CD14-positive monocyte (primary cell): Measurements from ENCODE around the gene OR51F2. TPM values are rescaled to one million over a fixed set of nuclear protein-coding genes. Genes with fewer than 3 reads are reported as not detected.

Source experiments
- DNase-seq, 3 donors: peaks; one replicate each; pipeline ENCODE4 v3.0.0-alpha.2; 2011 to 2022
- H2AFZ ChIP-seq: 2 replicates; pipeline ENCODE4 v1.6.0; 2012; ENCODE audit warnings: mild to moderate bottlenecking, low read depth, low read length, inconsistent platforms; ENCODE audit not compliant: insufficient read depth, poor library complexity, severe bottlenecking
- H3K27ac ChIP-seq, 2 donors: 1 replicate in 1 of 2; 2 replicates in 1 of 2; pipeline ENCODE4 v1.5.1; 2012 to 2013; ENCODE audit warnings: low read length in 2 of 2, control low read depth in 1 of 2, inconsistent platforms in 1 of 2, low read depth in 1 of 2, mild to moderate bottlenecking in 1 of 2
- H3K27me3 ChIP-seq, 2 donors: one replicate each; pipeline versions ENCODE4 v1.6.0 to v1.6.1; 2011 to 2013; ENCODE audit warnings: low read length in 2 of 2; ENCODE audit not compliant: control insufficient read depth in 2 of 2, insufficient read depth in 2 of 2
- H3K36me3 ChIP-seq, 2 donors: replicated peaks in 1 of 2; 1 replicate in 1 of 2; 2 replicates in 1 of 2; pipeline versions ENCODE4 v1.5.1 to v1.6.1; 2012 to 2013; ENCODE audit warnings: low read length in 2 of 2, control low read depth in 1 of 2, inconsistent platforms in 1 of 2, mild to moderate bottlenecking in 1 of 2; ENCODE audit not compliant: insufficient read depth in 2 of 2, control insufficient read depth in 1 of 2
- H3K4me1 ChIP-seq, 2 donors: 1 replicate in 1 of 2; 2 replicates in 1 of 2; pipeline versions ENCODE4 v1.5.1 to v1.6.1; 2012 to 2013; ENCODE audit warnings: low read length in 2 of 2, control low read depth in 1 of 2, inconsistent platforms in 1 of 2, mild to moderate bottlenecking in 1 of 2, moderate library complexity in 1 of 2; ENCODE audit not compliant: insufficient read depth in 2 of 2, control insufficient read depth in 1 of 2
- H3K4me2 ChIP-seq: replicated peaks from 2 replicates; pipeline ENCODE3; 2012; ENCODE audit warnings: low read length, moderate library complexity, mild to moderate bottlenecking; ENCODE audit not compliant: poor library complexity, severe bottlenecking; ENCODE audit errors: extremely low read depth
- H3K4me3 ChIP-seq, 3 experiments: fragments of 200-600 bp in 1 of 3; sonication (generic) in 1 of 3; replicated peaks in 1 of 3; 1 replicate in 2 of 3; 2 replicates in 1 of 3; pipeline ENCODE4 v1.5.1; 2011 to 2013; ENCODE audit warnings: low read length in 3 of 3, mild to moderate bottlenecking in 3 of 3, control low read depth in 2 of 3, low read depth in 2 of 3, inconsistent platforms in 1 of 3, moderate library complexity in 1 of 3
- H3K79me2 ChIP-seq: 2 replicates; pipeline ENCODE4 v1.6.0; 2012; ENCODE audit warnings: mild to moderate bottlenecking, control low read depth, inconsistent platforms, low read length, moderate library complexity; ENCODE audit not compliant: insufficient read depth
- H3K9ac ChIP-seq: 2 replicates; pipeline ENCODE4 v1.6.0; 2017; ENCODE audit warnings: low read length, mild to moderate bottlenecking; ENCODE audit not compliant: insufficient read depth, poor library complexity, severe bottlenecking
- H3K9me3 ChIP-seq, 2 donors: replicated peaks in 1 of 2; 1 replicate in 1 of 2; 2 replicates in 1 of 2; pipeline versions ENCODE4 v1.5.1 to v1.6.1; 2012 to 2013; ENCODE audit warnings: low read length in 2 of 2, control low read depth in 1 of 2; ENCODE audit not compliant: control insufficient read depth in 1 of 2, insufficient read depth in 1 of 2
- H4K20me1 ChIP-seq: 2 replicates; pipeline ENCODE4 v1.6.0; 2012; ENCODE audit warnings: mild to moderate bottlenecking, low read length, control low read depth, moderate library complexity; ENCODE audit not compliant: insufficient read depth
- H3K27ac Mint-ChIP-seq, 7 donors: one replicate each; pipeline ENCODE4 v1.8.0; 2020; ENCODE audit warnings: mild to moderate bottlenecking in 7 of 7, mixed read lengths in 7 of 7, moderate library complexity in 6 of 7, inconsistent platforms in 2 of 7
- H3K27me3 Mint-ChIP-seq, 3 donors: one replicate each; pipeline ENCODE4 v1.8.0; 2021 to 2022; ENCODE audit warnings: low read depth in 3 of 3, mild to moderate bottlenecking in 3 of 3, mixed read lengths in 3 of 3, moderate library complexity in 3 of 3, inconsistent platforms in 1 of 3
- H3K36me3 Mint-ChIP-seq, 2 donors: one replicate each; pipeline ENCODE4 v1.8.0; 2020; ENCODE audit warnings: mixed read lengths in 2 of 2, inconsistent platforms in 1 of 2, mild to moderate bottlenecking in 1 of 2
- H3K4me1 Mint-ChIP-seq: one replicate; pipeline ENCODE4 v1.8.0; 2020; ENCODE audit warnings: mild to moderate bottlenecking, mixed read lengths
- H3K4me3 Mint-ChIP-seq, 2 donors: one replicate each; pipeline ENCODE4 v1.8.0; 2020; ENCODE audit warnings: mild to moderate bottlenecking in 2 of 2, mixed read lengths in 2 of 2, moderate library complexity in 1 of 2
- H3K9me3 Mint-ChIP-seq, 7 donors: one replicate each; pipeline ENCODE4 v1.8.0; 2020 to 2022; ENCODE audit warnings: mixed read lengths in 7 of 7, mild to moderate bottlenecking in 6 of 7, moderate library complexity in 6 of 7, inconsistent platforms in 2 of 7
- WGBS: methylation state at CpG from one replicate; pipeline ENCODE4 v1.1.5; 2013; ENCODE audit warnings: missing lambda C conversion rate; ENCODE audit not compliant: insufficient coverage; 5-methylcytosine and 5-hydroxymethylcytosine counted together
- intact Hi-C, 2 donors: fragments of 100-400 bp; cut with micrococcal nuclease; formaldehyde crosslinking; loops; one replicate each; pipeline versions ENCODE4 v1.15.0 to v1.15.1; 2023
- polyA plus RNA-seq, 3 donors: library from polyadenylated mRNA; depleted of rRNA in 1 of 3; unstranded in 2 of 3; stranded (reverse) in 1 of 3; fragments of 300-500 nt in 2 of 3; fragments of >200 nt in 1 of 3; fragmentation: Illumina TruSeq in 2 of 3; gene quantifications; 1 replicate in 2 of 3; 2 replicates in 1 of 3; pipeline ENCODE4 v1.2.3, GENCODE V29; 2012 to 2021
- TF ChIP-seq, protein P1 (sequence below): fragments of 200-600 bp; IDR thresholded peaks from one replicate; pipeline ENCODE4 v1.8.0; 2022; ENCODE audit warnings: antibody characterized with exemption, mild to moderate bottlenecking

OR51F2 gene
- polyA plus RNA-seq, 3 donors: not detected

DNA sequence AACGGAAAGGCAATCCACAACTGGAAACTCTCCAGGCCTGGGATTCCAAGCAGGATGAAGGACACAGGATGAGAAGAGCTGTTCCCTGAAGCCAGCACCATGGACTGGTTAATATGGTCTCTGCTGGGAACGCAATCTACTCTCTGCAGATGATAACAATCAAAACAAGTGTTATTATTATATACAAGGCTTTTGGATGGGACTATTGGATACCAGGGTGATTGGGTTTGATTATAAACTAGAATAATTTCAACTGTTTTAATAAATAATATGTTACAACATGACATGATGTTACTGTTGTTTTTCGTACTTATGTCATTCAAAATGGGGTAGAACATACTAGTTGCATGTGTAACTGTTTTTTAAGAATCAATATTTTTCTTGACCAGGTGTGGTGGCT lies 16.8 kb upstream of the OR51F2 start, which contains the start of gene OR52R1:
OR52R1 (minus strand) TSS at position 101 of the 400 bp plus-strand sequence; CDS start at position 101, 0 bp downstream.
- no peak within 1 kb of the TSS for H3K4me3 ChIP-seq
- intact Hi-C loops: no loop called here
- H3K27ac Mint-ChIP-seq: peak within 1 kb of the TSS in 1 of 7 donors; percentile 19
- no peak for DNase-seq
- no peaks in the 10 kb centered on the region for H3K36me3 Mint-ChIP-seq
- H3K79me2 ChIP-seq: no peaks in the 10 kb centered on the region
- H3K27me3 ChIP-seq: no peaks in the 10 kb centered on the region
- no peaks in the 10 kb centered on the region for H3K36me3 ChIP-seq
- WGBS: 100% methylated on average over 1 of the region's 3 CpGs
- H3K27me3 Mint-ChIP-seq: peaks cover 0 to 2% (median 0%) of the 10 kb centered on the region in 3 donors
- no peaks in the 10 kb centered on the region for H3K9me3 ChIP-seq
- no peaks in the 10 kb centered on the region for H4K20me1 ChIP-seq
- no peak within 1 kb of the TSS for H3K4me3 Mint-ChIP-seq
- H3K9me3 Mint-ChIP-seq: peaks cover 0 to 7% (median 0%) of the 10 kb centered on the region in 7 donors
- no peak within 1 kb of the TSS for H3K27ac ChIP-seq
- TF ChIP-seq, protein P1, sequence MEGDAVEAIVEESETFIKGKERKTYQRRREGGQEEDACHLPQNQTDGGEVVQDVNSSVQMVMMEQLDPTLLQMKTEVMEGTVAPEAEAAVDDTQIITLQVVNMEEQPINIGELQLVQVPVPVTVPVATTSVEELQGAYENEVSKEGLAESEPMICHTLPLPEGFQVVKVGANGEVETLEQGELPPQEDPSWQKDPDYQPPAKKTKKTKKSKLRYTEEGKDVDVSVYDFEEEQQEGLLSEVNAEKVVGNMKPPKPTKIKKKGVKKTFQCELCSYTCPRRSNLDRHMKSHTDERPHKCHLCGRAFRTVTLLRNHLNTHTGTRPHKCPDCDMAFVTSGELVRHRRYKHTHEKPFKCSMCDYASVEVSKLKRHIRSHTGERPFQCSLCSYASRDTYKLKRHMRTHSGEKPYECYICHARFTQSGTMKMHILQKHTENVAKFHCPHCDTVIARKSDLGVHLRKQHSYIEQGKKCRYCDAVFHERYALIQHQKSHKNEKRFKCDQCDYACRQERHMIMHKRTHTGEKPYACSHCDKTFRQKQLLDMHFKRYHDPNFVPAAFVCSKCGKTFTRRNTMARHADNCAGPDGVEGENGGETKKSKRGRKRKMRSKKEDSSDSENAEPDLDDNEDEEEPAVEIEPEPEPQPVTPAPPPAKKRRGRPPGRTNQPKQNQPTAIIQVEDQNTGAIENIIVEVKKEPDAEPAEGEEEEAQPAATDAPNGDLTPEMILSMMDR: no peak
- no peak within 1 kb of the TSS for H3K9ac ChIP-seq
- H3K4me1 ChIP-seq: no peaks in the 10 kb centered on the region
- no peak within 1 kb of the TSS for H3K4me2 ChIP-seq
- H2AFZ ChIP-seq: no peak within 1 kb of the TSS
- no peaks in the 10 kb centered on the region for H3K4me1 Mint-ChIP-seq

DNA sequence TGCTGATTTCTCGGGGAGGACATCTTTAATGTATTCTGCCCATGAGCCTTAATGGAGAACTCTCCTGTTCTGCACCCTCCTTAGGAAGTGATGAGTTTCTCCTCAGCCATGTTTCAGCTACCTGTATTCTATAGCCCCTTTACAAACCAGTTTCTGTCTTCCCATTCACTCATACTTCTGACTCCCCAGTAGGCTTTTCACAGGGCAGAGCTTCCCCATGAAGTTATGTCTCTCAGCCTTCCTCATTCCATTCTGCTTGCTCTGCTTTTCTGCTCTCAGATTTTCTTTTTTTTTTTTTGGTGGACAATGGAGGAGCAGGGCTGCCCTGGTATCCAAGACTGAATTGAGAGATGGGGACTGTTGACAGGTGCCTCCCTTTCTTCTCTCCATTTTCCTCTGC lies 12.6 kb upstream of the OR51F2 start:
- H3K36me3 ChIP-seq: no peaks in the 10 kb centered on the region
- DNase-seq: no peak
- H3K4me3 ChIP-seq: no peak overlapping the region
- no peaks in the 10 kb centered on the region for H3K36me3 Mint-ChIP-seq
- H4K20me1 ChIP-seq: no peaks in the 10 kb centered on the region
- H3K4me2 ChIP-seq: no peak overlapping the region
- H3K9ac ChIP-seq: no peak overlapping the region
- no peaks in the 10 kb centered on the region for H3K9me3 ChIP-seq
- TF ChIP-seq, protein P1: no peak
- H3K4me3 Mint-ChIP-seq: no peak overlapping the region
- intact Hi-C loops: no loop called here
- no peaks in the 10 kb centered on the region for H3K4me1 Mint-ChIP-seq
- H3K27ac ChIP-seq: no peak overlapping the region
- no peak overlapping the region for H3K27ac Mint-ChIP-seq
- no peaks in the 10 kb centered on the region for H3K4me1 ChIP-seq
- no peaks in the 10 kb centered on the region for H3K79me2 ChIP-seq
- peaks cover 0 to 5% (median 0%) of the 10 kb centered on the region in 7 donors for H3K9me3 Mint-ChIP-seq
- H2AFZ ChIP-seq: no peak overlapping the region
- WGBS: 80% methylated on average over 1 of the region's 1 CpG
- no peaks in the 10 kb centered on the region for H3K27me3 ChIP-seq
- H3K27me3 Mint-ChIP-seq: no peaks in the 10 kb centered on the region
